Sigmoid colon (tissue), 3 donors: ENCODE results near the gene ASAP2.

ENCODE experiments used
- POLR2A ChIP-seq, 2 donors: fragments of 450-650 bp; IDR thresholded peaks; one replicate each; pipeline ENCODE4 v1.6.1; 2016; ENCODE audit warnings: antibody characterized with exemption in 2 of 2, mild to moderate bottlenecking in 2 of 2, moderate library complexity in 2 of 2
- TF ChIP-seq, protein P1 (sequence below), 4 experiments: fragments of 450-650 bp in 3 of 4; fragments of 200-600 bp in 1 of 4; IDR thresholded peaks; one replicate each; pipeline ENCODE4 v1.5.1; 2016 to 2019; ENCODE audit warnings: antibody characterized with exemption in 4 of 4, mild to moderate bottlenecking in 3 of 4, moderate library complexity in 2 of 4

DNA sequence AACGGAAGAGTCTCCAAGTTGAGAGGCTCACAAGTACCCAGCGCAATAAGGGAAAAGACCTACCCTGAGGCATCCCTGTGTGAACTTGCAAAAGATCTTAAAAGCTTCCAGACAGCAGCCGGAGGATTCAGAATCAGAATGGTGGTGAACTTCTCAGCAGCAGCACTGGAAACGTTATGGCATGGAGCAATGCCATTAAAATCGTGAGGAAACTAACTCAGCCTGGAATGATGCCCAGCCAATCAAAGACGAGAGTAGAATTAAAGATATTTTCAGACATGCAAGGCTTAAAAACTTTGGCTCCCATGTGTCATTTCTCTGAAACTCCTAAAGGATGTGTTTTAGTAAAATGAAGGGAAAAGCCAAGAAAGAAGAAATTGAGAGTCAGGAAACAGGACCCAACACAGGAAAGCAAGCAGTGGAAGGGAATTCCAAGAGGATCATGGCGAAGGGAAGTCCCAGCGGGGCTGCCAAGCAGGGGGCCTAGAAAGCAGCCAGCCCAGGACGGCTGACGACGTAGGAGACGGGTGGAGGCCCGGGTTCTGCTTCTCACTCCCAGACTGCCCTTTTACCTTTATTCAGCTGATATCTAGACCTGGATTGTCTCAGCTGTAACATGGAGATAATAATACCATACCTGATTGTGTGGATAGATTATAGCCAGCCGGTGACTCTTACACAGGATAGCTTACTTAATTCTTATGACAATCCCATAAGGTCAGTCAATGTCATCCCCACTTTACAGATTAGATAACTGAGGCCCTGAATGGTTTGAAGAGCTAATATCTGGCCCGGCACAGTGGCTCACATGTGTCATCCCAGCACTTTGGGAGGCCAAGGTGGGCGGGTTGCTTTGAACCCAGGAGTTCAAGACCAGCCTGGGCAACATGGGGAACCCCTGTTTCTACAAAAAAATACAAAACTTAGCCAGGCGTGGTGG, 92.8 kb downstream of the ASAP2 start:
- TF ChIP-seq, protein P1, sequence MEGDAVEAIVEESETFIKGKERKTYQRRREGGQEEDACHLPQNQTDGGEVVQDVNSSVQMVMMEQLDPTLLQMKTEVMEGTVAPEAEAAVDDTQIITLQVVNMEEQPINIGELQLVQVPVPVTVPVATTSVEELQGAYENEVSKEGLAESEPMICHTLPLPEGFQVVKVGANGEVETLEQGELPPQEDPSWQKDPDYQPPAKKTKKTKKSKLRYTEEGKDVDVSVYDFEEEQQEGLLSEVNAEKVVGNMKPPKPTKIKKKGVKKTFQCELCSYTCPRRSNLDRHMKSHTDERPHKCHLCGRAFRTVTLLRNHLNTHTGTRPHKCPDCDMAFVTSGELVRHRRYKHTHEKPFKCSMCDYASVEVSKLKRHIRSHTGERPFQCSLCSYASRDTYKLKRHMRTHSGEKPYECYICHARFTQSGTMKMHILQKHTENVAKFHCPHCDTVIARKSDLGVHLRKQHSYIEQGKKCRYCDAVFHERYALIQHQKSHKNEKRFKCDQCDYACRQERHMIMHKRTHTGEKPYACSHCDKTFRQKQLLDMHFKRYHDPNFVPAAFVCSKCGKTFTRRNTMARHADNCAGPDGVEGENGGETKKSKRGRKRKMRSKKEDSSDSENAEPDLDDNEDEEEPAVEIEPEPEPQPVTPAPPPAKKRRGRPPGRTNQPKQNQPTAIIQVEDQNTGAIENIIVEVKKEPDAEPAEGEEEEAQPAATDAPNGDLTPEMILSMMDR (IDR thresholded peaks at IDR 0.05): no peak
- no peak for TF ChIP-seq POLR2A (IDR thresholded peaks at IDR 0.05)
